Smooth muscle cell of the brain vasculature (primary cell): ENCODE measurements around the gene PLA1A.

ENCODE experiments used
- DNase-seq: peaks from one replicate; pipeline ENCODE4 v3.0.0-alpha.2; 2012; ENCODE audit warnings: low read depth, low spot score

PLA1A gene

DNA sequence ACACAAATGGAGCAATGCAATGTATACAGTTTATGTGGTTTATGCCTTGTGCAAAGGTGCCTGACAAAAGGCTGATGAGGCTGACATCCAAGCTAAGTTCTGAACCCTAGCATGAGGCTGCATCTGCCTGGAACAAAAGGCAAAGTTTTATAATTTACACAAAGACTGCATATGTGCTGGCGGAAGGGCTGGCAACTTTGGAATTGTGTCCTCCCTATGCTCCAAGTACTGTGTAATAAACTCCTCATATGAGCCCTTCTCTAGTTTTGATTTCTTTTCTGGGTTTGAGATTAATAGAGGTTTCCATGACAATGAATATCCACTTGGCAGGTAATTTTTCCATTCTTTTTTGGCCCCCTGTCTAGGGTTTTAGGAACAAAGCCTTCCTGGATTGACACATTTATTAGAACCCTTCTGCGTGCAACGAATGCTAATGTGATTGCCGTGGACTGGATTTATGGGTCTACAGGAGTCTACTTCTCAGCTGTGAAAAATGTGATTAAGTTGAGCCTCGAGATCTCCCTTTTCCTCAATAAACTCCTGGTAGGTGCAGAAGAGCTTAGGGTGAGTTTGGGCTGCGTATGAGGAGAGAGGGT is 10.8 kb downstream of the PLA1A start:
- no peak for DNase-seq

DNA sequence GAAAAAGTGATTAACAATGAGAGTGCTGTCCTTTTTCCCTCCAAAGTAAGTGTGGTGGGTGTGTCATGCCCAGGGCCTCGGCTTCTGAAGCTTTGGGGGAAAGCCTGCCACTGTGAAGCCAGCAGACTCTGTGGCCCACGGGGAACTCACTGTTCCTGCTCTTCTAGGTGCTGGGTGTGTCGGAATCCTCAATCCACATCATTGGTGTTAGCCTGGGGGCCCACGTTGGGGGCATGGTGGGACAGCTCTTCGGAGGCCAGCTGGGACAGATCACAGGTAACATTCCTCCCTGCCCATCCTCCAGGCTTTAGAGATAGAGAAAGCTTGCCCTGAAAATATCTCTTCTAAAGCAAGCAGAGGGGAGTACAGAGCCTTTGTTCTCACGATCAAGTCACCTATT is 11.6 kb downstream of the PLA1A start:
- DNase-seq = no peak

DNA sequence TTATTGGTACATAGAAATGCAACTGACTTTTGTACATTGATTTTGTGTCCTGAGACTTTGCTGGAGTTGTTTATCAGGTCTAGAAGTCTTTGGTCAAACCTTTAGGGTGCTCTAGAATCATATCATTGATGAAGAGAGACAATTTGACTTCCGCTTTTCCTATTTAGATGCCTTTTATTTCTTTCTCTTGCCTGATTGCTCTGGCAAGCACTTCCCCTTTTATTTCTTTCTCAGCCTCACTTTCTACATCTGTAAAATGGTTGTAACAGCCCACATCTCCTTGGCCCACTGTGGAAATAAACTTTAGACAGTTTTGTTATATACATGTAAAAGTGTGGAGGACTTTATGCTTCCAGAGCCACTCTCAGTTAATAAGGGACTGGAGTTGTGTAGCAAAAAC is 14.0 kb downstream of the PLA1A start:
- no peak for DNase-seq

DNA sequence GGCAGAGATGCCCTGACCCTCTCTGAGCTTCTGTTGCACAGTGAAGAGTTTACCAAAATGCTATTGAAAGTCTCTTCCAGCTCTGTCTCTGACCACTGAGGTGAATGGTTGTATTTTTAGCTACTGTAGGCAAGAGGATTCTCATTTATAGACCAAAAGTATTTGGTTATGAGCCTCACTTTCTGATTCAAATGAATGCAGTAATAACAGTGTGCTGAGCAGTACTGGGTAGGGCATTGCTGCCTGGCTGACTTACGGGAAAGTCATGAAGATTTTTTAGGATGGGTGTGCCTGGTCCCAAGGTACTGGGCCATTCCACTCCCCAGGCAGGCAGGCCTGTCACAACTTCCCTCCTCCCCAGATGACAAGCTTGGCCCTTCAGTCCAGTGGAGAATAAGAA is 15.5 kb downstream of the PLA1A start:
- no peak for DNase-seq

DNA sequence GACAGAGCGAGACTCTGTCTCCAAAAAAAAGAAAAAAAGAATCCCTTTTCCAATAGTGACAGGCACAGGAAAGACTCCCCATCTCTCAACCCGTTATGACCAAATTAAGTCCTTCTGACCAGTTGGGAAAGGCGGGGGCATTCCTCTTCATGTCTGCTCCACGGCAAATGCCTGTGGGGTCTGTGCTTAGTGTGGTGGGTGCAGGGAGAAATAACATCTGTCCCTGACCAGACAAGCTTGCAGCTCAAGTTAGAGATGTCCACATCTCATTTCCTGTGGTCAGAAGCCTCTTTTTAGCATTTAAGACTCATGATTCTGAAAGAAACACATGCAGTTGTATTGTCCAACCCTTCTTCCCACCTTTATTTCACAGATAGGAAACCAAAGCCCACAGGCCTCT is 16.2 kb downstream of the PLA1A start:
- no peak for DNase-seq

DNA sequence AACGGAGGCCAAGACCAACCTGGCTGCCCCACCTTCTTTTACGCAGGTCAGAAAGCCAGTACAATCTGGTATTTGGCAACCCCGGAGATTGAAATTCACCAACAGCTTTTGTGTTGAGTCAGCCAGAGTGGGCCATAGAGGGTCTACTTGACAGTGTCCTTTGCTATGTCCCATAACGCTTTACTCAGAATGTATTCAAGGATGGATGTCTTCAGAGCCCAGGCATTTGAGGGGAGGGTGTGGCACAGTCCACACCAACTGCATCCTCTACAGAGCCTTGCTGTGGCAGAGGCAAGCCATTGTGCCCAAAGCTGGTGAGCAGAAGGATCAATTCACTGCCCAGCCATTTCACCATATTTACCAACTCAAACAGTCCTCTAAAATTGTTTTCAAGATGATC is 18.4 kb downstream of the PLA1A start:
- DNase-seq = no peak

DNA sequence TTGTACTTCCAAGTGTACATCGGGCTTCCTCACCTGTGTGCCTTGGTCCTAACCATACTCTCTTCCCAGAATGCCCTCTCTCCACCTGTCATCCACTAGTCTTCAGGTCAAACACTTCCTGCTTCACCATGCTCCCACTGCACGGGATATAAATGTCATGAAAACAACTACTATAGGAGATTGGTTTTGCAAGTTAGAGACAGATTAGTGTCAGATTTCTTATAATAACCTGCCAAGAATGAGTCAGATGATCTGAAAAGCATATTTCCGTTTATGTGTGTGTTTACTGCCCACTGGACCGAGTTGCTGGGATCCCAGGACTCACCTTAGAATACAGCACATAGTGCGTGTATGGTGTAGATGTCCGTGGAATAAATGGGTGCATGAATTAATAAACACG is 21.4 kb downstream of the PLA1A start:
- no peak for DNase-seq

DNA sequence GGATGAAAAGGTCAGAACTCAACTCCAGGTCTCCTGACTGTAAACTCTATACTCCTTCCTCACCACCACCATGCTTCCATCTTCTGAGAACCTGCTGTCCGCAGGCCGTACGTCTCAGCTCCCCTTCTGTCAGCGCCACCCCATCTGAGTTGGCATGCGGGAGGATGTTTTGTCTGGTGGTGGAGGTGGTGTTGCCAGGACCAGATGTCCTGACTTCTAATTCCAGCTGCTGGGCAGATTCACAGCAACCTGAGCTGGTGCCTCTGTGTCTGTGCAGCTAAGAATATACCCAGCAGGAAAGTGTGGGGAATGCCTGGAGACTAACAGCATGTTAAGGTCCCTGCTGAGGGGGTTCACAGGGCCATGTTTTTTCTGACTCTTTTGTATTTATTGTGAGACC is 23.2 kb downstream of the PLA1A start:
- no peak for DNase-seq

DNA sequence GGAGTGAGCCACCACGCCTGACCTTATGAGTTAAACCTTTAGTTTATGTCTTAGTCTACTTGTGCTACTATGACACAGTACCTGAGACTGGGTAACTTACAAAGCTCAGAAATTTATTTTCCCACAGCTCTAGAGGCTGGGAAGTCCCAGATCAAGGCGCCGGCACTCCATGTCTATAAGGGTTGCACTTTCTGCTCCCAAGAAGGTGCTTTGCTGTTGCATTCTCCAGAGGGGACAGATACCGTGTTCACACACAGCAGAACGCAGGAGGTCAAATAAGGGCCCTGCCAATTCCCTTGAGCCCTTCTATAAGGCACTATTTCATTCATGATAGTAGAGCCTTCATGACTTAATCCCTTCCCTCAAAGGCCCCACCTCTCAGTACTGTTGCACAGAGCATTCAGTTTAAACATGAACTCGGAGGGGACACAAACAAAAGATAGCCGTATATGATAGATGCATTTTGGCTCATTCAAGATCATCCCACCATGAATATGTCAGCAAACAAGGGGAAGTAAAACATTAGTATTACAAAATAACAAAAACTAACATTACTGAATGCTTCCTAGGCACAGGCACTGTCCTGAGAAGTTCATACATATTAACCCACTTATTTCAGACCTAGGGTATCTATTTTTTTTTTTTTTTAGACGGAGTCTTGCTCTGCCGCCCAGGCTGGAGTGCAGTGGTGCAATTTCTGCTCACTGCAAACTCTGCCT is 26.5 kb downstream of the PLA1A start:
- no peak for DNase-seq

DNA sequence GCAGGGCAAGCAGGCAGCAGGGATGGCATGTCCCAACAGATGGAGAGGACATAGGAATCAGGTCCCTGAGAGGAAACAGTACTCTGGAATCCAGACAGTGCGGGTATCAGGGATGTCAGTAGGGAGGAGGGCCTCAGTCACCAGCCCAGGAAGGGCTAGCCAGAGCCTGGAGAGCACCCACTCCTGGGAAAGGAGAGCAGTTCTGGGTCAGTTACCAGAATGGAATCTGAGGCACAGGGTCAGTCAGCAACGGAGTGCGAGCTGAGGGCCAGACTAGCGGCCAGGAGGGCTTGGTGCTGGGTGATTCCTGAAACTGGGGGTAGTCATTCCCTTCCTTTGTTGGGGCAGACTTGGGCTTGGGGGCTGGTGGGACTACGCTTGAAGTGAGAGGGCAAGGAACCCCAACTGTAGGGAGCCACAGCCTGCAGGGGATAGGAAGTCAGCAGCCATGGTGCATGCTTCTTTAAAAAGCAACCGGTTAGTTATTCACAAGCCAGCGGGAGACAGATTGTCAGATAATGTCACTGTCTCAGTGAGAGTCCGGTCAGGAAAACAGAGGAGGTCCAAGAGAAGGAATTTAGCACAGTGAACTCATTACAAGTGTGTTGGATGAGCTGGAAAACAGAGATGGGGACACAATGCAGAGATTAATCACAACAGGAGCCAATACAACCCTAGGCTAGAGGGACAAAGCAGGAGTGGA is 27.9 kb downstream of the PLA1A start:
- DNase-seq = no peak

DNA sequence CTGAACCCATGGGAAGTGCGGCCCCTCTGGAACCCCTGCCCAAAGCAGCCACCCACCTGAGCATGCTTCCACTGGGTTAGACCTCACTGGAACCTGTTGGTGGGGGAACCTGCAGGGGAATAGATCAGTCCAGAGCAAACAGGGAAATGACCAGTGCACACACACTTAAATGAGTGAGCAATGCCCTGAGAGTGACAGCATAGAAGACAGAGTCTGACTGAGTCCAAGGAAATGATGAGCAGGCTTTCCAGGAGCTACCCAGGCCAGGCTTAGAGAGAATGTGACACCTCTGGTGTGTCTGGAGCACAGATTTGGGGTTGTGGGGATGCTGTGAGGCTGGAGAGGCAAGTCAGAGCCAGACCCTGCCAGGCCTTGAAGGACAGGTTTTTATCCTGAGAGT is 28.5 kb downstream of the PLA1A start:
- DNase-seq = no peak

DNA sequence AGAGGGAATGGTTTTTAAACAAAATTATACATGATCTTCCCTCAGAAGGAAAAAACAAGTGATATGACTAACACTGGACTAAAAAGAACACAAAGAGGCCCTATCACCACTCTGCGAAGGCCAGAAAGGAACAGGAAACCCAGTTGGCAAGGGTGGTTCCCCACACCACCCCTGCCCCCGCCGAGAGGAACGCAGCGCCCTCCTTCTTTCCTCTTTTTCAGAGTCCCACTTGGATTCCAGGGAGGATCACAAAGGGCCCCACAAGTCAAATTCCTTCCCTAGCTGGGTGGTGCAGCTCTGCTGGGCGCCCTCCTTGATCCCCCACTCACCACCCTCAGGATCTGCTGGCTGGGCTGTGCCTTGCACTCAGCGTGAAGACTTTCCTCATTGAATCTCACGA is 29.8 kb downstream of the PLA1A start:
- no peak for DNase-seq

DNA sequence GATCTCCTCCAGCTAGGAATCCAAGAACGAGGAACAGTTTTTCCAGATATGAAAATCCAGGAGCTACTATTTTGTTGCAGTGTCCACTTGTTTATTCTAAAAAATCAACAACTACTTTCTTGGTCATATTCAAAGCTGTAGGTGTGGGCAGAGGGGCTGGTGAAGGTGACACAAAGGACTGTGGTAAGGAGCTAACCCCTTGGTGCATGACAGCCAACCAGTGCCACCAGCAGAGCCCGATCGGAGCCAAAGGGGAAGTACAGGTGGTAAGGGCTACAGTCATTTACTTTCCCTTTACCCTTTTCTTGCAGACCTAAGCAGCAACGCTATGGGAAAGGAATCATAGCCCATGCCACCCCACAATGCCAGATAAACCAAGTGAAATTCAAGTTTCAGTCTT is 30.7 kb downstream of the PLA1A start:
- no peak for DNase-seq

DNA sequence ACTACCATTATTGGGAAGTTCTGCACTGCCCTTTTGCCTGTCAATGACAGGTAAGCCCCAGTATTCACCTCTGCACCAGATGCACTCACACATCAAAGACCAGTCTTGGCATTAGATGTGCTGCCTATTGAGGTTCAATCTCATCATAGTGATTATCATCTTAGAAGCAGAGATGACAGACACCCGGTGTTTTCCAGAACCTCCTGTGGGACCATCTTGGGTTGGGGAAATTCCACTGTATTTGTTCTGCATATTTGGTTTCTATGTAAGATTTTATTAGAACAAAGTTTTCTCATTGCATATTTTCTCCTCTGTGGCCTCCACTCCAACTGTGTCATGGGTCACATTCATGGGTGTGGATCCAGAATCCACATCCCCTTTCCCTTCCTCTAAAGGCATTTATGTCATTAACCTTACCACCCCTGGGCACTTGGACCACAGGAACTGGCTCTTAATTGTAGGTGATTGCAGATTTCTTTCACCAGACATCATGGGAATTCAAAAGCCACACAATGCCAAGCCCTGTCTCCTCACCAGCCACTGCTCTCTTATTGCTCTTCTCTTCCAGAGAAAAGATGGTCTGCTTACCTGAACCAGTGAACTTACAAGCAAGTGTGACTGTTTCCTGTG is 31.2 kb downstream of the PLA1A start:
- no peak for DNase-seq

DNA sequence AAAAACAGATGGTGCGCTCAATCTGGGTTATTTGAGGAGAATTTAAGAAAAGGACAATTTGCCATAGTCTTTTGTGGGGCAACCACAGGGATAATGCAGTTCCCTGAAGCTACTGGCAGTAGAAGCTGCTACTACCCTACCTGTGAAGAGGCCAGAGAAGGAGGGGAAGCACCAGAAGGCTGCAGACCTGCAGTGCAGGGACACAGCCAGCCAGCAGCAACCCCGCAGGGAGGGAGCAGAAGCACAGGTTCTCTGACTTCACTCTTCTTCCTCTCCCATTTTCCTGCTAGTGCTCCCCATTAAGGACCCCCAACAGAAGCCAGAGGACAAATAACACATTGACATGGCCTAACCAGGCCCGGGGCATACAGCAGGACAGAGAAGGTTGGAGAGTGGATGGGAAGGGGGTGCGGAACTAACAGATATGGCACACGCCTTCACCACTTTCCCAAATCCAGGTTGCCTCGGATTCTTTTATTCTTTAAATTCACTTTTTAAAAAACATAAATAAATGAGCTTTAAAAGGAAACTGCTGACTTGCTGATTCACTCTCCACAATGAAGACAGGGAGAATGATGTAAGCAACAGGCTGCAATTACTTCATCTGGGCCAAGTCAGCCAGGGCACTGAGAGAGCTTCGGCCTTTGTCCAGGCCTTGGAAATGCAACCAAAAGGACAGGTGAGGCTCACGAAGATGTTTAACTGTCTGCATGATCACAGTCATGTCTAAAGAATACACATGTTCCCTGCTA is 32.6 kb downstream of the PLA1A start:
- no peak for DNase-seq

DNA sequence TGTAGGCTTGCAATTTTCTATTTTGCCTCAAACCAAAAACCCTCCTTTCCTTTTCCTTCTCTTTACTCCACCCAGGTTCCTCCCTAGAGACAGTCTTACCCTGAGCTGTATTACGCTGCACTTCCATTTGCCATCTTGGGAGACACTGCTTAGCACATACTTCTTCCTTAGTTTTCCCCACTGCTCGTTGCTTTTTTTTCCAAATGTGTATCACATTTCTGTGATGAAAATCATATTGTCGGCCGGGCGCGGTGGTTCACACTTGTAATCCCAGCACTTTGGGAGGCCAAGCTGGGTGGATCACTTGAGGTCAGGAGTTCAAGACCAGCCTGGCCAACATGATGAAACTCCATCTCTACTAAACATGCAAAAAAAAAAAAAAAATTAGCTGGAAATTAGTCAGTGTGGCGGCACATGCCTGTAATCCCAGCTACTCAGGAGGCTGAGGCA is 33.2 kb downstream of the PLA1A start:
- DNase-seq = no peak

DNA sequence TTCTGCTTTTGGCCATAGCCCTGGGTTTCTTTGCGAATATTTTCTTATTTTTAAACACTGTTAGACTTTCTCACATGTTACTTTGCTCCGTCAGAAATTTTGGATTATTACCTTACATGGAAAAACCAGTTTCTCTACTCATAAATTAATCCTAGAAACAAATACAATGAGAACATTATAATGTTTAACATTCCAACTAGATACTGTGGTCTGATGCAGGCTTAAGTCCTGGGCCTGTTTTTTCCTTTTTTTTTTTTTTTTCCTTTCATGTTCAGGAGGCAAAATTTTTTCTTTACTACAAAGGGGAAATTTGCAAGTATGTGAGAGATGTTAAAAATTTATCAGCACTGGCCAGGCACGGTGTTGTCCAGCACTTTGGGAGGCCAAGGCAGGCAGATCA is 33.8 kb downstream of the PLA1A start:
- no peak for DNase-seq

DNA sequence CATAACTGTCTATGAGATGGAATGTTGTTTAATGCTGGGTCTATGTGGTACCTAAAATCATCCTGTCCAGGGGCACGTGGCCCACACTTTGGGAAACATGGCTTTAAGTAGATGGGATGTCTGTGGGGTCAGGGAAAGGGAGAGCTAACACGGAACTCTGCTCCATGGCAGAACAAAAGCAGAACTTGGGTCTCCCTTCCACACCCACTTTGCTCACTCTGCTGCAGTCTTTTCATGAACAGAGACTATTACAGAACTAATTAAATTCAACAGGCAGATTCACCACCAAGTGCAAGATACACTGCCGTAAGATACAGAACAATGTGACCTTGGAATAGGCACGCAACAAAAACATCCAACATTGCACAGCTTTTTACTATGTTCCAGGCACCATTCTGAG is 34.5 kb downstream of the PLA1A start:
- no peak for DNase-seq

DNA sequence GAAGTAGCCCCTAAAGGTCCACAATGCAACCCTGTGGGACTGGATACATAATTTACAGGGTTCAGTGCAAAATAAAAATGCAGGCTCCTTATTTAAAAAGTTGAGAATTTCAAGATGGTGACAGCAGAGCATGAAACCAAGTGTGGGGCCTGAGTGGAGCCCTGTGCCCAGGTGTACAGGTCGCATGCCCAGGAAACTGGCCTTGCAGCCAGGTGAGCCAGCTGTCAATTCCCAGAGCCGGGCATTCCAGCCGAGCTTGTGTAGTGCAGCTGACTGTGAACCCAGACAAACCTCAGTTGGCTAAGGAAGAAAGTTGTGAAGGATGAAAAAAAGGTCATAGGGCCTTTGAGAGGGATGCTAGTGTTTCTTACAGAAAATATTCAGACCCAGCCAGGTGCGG is 35.1 kb downstream of the PLA1A start:
- no peak for DNase-seq

DNA sequence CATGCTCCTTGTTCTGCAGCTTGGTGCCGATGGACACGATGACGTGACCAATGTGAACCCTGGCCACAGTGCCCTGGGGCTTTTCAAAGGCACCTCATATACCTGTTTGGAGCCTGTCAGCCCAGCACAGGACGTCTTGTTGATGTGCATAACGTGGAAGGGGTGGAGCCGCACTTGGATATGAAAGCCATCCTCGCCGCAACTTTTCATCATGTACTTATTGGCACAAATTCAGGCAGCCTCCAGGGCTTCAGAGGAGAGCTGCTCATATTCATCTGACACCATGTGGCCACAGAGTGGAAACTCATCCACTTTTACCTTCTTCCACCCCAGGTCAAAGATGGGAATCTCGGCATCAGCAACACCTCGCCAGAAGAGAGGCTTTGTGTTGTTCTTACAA is 38.0 kb downstream of the PLA1A start:
- no peak for DNase-seq

DNA sequence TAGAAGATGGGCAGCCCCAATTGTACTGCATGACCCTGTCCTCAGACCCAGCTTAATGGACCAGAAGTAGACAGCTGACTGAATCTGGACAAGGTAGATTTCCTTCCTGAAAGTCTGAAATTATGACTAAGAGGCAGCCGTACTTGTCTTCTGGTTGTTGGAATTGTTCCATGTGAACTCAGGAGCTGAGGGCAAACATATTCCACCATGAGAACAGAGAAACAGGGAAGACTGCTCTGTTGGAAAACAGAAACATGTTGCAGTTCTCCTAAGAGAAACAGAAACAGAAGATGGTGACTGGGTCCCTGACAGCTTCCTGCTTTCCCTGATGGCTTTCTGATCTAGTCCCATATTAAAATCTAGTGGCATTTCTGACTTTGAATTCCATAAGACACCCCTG is 38.6 kb downstream of the PLA1A start:
- no peak for DNase-seq
